Right lobe of liver (tissue), 6 donors: ENCODE measurements around the gene LRIG3. TPM values are rescaled to one million over a fixed set of nuclear protein-coding genes. Genes with fewer than 3 reads are reported as not detected.

ENCODE experiments used
- ATAC-seq, 4 donors: fragments of 200-7000 bp; cut with Tn5 transposase; one replicate each; pipeline ENCODE4 v1.9.1; 2020; ENCODE audit warnings: mild to moderate bottlenecking in 4 of 4, moderate library complexity in 4 of 4
- DNase-seq, 3 donors: peaks; one replicate each; pipeline ENCODE4 v3.0.0-alpha.2; 2020
- H3K27ac ChIP-seq, 3 donors: fragments of 200-600 bp; one replicate each; pipeline ENCODE4 v1.8.0; 2022
- H3K27me3 ChIP-seq, 2 donors: fragments of 200-600 bp; one replicate each; pipeline ENCODE4 v1.8.0; 2022
- H3K36me3 ChIP-seq, 4 donors: fragments of 200-600 bp; sonication (generic) in 1 of 4; one replicate each; pipeline versions ENCODE4 v1.5.1 to v1.8.0; 2017 to 2022; ENCODE audit warnings: control low read depth in 1 of 4
- H3K4me1 ChIP-seq, 4 donors: fragments of 200-600 bp; sonication (generic) in 1 of 4; one replicate each; pipeline versions ENCODE4 v1.5.1 to v1.8.0; 2017 to 2022; ENCODE audit warnings: control low read depth in 1 of 4
- H3K4me3 ChIP-seq, 3 donors: fragments of 200-600 bp; one replicate each; pipeline ENCODE4 v1.8.0; 2022
- H3K9me3 ChIP-seq, 4 donors: fragments of 200-600 bp; sonication (generic) in 1 of 4; one replicate each; pipeline versions ENCODE4 v1.5.1 to v1.8.0; 2017 to 2022; ENCODE audit warnings: control low read depth in 1 of 4
- POLR2A ChIP-seq: fragments of 450-650 bp; IDR thresholded peaks from one replicate; pipeline ENCODE4 v1.6.1; 2017; ENCODE audit warnings: antibody characterized with exemption, mild to moderate bottlenecking
- WGBS: methylation state at CpG from one replicate; pipeline ENCODE4 v1.1.6; 2018; ENCODE audit warnings: low coverage, low lambda C conversion rate; ENCODE audit not compliant: insufficient coverage; ENCODE audit errors: missing lambda C conversion rate; 5-methylcytosine and 5-hydroxymethylcytosine counted together
- intact Hi-C, 2 donors: fragments of 100-400 bp; cut with DNase I; formaldehyde crosslinking; loops; one replicate each; pipeline versions ENCODE4 v1.11.2 to v1.14.1; 2022
- total RNA-seq, 6 experiments: library from RNA; depleted of rRNA in 2 of 6; stranded (reverse); fragments of >200 nt in 2 of 6; fragmentation: NEBNext Ultra II Directional in 3 of 6; extraction: Animal tissue kit (Norgen Biotek cat#: 25700) in 3 of 6; gene quantifications; one replicate each; pipeline versions ENCODE4 v1.1.0 to v1.2.4, GENCODE V29; 2016 to 2023
- TF ChIP-seq, protein P1 (sequence below), 4 donors: fragments of 200-600 bp in 3 of 4; fragments of 450-650 bp in 1 of 4; IDR thresholded peaks; one replicate each; pipeline versions ENCODE4 v1.5.1 to v1.8.0; 2016 to 2022; ENCODE audit warnings: antibody characterized with exemption in 4 of 4, mild to moderate bottlenecking in 2 of 4
- donor health status: DM: no; HTN: yes; CAD: no.
- donor health status: DM: no; HTN: no; CAD: no.
- donor health status: DM: no; HTN: no; CAD: no.
- donor health status: DM: no; HTN: yes; CAD: no.
- donor health status: DM: no; HTN: yes; CAD: no.

Gene LRIG3
- total RNA-seq, 6 experiments from 2014 or later, result 4.2 to 13.3 (median 8.9) TPM

DNA sequence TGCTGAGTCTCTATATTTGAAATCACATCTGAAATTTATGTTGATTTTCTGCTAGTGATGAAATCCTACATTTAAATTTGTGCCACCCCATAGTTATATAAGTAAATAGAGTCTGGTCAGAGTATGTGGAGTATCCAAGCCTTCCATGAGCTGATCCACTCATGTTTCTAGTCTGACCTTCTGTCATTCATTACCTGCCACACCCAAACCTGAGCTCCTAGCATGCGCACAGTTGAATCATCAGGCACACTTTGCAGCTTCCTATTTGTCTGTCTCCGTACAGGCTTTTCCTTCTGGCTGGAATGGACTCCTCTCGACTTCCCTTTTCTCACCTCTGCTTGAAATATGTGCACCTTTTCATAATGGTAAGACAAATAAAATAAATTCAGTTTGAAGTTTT is 45.3 kb upstream of the LRIG3 start:
- 87% methylated on average over 3 of the region's 3 CpGs for WGBS
- Histone ChIP-seq H3K27me3 (no peaks in the 10 kb centered on the region), H3K36me3 (no peaks in the 10 kb centered on the region), H3K9me3 (no peaks in the 10 kb centered on the region), H3K4me3 (no peak overlapping the region), H3K27ac (no peak overlapping the region), H3K4me1 (no peaks in the 10 kb centered on the region)
- TF ChIP-seq, protein P1, sequence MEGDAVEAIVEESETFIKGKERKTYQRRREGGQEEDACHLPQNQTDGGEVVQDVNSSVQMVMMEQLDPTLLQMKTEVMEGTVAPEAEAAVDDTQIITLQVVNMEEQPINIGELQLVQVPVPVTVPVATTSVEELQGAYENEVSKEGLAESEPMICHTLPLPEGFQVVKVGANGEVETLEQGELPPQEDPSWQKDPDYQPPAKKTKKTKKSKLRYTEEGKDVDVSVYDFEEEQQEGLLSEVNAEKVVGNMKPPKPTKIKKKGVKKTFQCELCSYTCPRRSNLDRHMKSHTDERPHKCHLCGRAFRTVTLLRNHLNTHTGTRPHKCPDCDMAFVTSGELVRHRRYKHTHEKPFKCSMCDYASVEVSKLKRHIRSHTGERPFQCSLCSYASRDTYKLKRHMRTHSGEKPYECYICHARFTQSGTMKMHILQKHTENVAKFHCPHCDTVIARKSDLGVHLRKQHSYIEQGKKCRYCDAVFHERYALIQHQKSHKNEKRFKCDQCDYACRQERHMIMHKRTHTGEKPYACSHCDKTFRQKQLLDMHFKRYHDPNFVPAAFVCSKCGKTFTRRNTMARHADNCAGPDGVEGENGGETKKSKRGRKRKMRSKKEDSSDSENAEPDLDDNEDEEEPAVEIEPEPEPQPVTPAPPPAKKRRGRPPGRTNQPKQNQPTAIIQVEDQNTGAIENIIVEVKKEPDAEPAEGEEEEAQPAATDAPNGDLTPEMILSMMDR (IDR thresholded peaks at IDR 0.05), result no peak
- no peak for TF ChIP-seq POLR2A
- intact Hi-C loops, result no loop called here
- no peak for DNase-seq
- no peak for ATAC-seq

DNA sequence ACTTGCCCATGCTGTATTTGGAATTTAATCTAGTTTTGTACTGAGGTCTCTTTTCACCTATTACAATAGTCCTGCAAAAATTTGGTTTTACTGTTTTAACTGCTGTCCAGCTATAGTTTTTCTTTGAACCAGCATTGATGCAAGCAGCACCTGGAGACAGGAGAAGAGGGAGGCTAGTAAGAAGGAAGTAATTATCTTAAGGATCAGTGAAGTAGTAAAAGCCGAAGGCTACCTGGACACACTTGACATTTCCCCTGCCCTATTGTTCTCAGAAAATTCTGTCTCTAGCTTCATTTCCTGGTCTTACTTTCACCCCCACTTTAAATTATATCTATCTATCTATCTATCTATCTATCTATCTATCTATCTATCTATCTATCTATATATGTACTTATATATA is 43.5 kb upstream of the LRIG3 start:
- Histone ChIP-seq H3K27ac (no peak overlapping the region), H3K4me3 (no peak overlapping the region), H3K36me3 (no peaks in the 10 kb centered on the region), H3K27me3 (no peaks in the 10 kb centered on the region), H3K9me3 (no peaks in the 10 kb centered on the region), H3K4me1 (no peaks in the 10 kb centered on the region)
- 79% methylated on average over 1 of the region's 1 CpG for WGBS
- intact Hi-C loops, result no loop called here
- no peak for ATAC-seq
- DNase-seq, result no peak
- TF ChIP-seq, protein P1 (IDR thresholded peaks at IDR 0.05), result no peak
- no peak for TF ChIP-seq POLR2A

DNA sequence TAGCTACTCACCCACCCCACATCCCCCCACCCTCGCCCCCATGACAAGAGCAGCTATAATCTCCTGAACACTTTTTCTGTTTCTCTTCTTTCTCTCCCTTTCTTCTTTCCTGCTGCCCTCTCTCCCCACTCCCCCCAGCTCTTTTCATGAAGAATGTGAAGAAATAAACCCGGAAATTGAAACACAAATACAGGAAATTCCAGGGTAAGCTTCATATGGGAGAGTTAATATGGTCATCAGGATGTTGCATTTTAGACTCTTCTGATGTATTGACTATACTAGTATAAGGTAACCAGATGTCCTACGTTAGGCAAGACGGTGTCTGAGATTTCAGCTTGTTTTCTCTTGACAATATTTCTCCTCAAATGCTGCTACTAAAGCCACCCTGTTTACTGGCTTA is 41.6 kb upstream of the LRIG3 start:
- H3K9me3 ChIP-seq, result no peaks in the 10 kb centered on the region
- no peak for TF ChIP-seq POLR2A
- TF ChIP-seq, protein P1 (IDR thresholded peaks at IDR 0.05), result no peak
- intact Hi-C loops, result no loop called here
- DNase-seq, result no peak
- no peaks in the 10 kb centered on the region for H3K36me3 ChIP-seq
- 71% methylated on average over 4 of the region's 4 CpGs for WGBS
- no peaks in the 10 kb centered on the region for H3K4me1 ChIP-seq
- ATAC-seq, result no peak
- no peaks in the 10 kb centered on the region for H3K27me3 ChIP-seq
- no peak overlapping the region for H3K4me3 ChIP-seq
- no peak overlapping the region for H3K27ac ChIP-seq

DNA sequence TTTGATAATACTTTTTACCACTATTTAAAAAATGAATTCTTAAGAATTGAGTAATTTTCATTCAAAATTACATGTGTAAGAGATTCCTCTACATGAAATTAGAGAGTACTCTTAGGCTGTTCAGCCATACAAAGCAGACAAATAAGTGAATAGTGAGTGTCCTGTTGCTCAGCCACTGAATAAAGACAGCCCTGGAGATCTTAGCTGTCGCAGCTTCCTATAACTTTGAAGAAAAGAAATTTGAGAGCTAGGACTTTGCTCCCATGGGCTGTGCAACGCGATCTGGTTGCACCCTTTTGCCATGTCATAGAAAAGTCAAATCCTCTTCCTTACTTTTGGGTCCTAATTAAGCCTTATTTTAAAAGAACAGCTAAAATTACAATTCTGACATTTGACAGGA is 40.9 kb upstream of the LRIG3 start:
- Histone ChIP-seq H3K27ac (no peak overlapping the region), H3K4me1 (no peaks in the 10 kb centered on the region), H3K9me3 (no peaks in the 10 kb centered on the region), H3K36me3 (no peaks in the 10 kb centered on the region), H3K4me3 (no peak overlapping the region), H3K27me3 (no peaks in the 10 kb centered on the region)
- intact Hi-C loops, result no loop called here
- DNase-seq (no peak), ATAC-seq (no peak)
- WGBS, result 45% methylated on average over 3 of the region's 3 CpGs
- TF ChIP-seq, protein P1 (IDR thresholded peaks at IDR 0.05), result no peak
